Stimulated activated naive CD8-positive, alpha-beta T cell treated with anti-CD3 and anti-CD28 coated beads, Interleukin-15, amount 100 ng/mL, for 72 hours (primary cell): ENCODE data around the gene CREBBP.
A peak's percentile ranks its signal among the peaks of the same experiment; 100 is the strongest.

Experiments used
- ATAC-seq: fragments of 150-1000 bp; cut with Tn5 transposase; 2 replicates; pipeline ENCODE4 v1.10.0; 2021; ENCODE audit warnings: mild to moderate bottlenecking, moderate library complexity
- DNase-seq, 2 donors: peaks; one replicate each; pipeline ENCODE4 v3.0.0; 2021 to 2022
- H3K27ac Mint-ChIP-seq, 2 donors: one replicate each; pipeline ENCODE4 v1.8.0; 2022; ENCODE audit warnings: mild to moderate bottlenecking in 2 of 2, mixed read lengths in 2 of 2, moderate library complexity in 2 of 2
- H3K27me3 Mint-ChIP-seq: one replicate; pipeline ENCODE4 v1.8.0; 2022; ENCODE audit warnings: mixed read lengths
- H3K4me1 Mint-ChIP-seq: one replicate; pipeline ENCODE4 v1.8.0; 2022; ENCODE audit warnings: mild to moderate bottlenecking, mixed read lengths
- H3K4me3 Mint-ChIP-seq, 2 donors: one replicate each; pipeline ENCODE4 v1.8.0; 2022; ENCODE audit warnings: mild to moderate bottlenecking in 2 of 2, mixed read lengths in 2 of 2, moderate library complexity in 1 of 2
- H3K9me3 Mint-ChIP-seq, 2 donors: one replicate each; pipeline ENCODE4 v1.8.0; 2022; ENCODE audit warnings: mixed read lengths in 2 of 2

CREBBP gene

DNA sequence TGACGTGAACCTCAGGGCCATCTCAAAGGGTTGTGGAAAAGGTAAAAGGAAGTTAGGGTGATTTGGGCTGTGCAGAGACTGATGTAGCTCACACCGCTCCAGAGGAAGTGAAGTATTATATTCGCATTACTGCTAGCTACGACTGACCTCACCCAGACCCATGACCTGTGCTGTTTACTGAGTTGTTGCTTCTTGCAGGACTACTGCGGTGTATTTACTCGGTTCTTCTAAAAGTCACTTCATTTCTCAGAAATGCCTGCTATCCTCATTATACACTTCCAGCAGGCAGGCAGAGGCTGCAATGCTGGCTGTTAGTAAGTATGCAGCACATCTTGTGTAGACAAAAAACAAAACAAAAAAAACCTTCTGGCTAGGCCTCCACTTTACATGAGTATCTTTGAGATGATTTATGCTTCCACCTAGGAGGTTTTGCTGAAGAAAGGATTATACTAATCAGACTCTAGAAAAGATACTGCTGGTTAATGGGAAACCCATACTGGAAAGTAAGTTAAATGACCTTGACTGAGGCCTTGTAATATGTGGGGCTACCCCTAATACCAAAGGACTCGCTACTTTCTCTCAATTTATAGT is 76.0 kb downstream of the CREBBP start:
- ATAC-seq (no peak), DNase-seq (no peak)
- H3K4me3 Mint-ChIP-seq, result no peak overlapping the region
- H3K9me3 Mint-ChIP-seq, result no peaks in the 10 kb centered on the region
- no peaks in the 10 kb centered on the region for H3K27me3 Mint-ChIP-seq
- H3K27ac Mint-ChIP-seq, result no peak overlapping the region
- H3K4me1 Mint-ChIP-seq, result peaks cover 84% of the 10 kb centered on the region

DNA sequence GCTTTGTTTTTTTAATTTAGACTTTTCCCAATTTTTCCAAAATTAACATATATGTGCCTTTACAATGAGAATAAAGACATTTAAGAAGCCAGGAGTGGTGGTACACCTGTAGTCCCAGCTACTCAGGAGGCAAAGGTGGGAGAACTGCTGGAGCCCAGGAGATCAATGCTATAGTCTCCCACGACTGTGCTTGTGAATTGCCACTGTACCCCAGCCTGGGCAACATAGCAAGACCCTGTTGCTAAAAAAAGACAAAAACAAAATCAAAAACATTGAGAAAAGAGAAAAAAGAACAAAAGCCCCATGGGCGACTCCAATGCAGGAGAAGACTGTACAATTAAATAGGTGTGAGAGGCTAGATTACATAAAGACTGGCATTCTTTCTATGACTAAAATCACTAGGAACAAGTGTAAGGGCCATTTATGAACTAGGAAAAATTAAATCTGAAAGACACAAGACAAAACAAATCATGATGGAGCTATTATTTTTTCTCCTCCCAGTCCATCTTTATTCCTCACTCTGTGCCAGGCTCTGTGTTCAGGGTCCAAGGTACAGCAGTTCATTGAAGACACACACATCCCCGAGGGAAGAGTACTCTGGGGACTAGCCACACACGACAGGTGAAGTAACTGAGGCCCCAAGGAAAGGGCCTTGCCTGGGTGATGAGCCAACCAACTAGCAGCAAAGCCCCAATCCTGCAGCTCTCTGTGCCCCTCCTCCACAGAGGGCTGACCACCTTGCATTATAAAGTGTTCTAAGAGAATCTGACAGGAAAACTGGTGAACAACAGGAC is 79.8 kb downstream of the CREBBP start:
- no peak overlapping the region for H3K4me3 Mint-ChIP-seq
- ATAC-seq, result no peak
- peaks cover 75% of the 10 kb centered on the region for H3K4me1 Mint-ChIP-seq
- H3K27ac Mint-ChIP-seq, result no peak overlapping the region
- H3K27me3 Mint-ChIP-seq, result no peaks in the 10 kb centered on the region
- DNase-seq, result no peak
- no peaks in the 10 kb centered on the region for H3K9me3 Mint-ChIP-seq

DNA sequence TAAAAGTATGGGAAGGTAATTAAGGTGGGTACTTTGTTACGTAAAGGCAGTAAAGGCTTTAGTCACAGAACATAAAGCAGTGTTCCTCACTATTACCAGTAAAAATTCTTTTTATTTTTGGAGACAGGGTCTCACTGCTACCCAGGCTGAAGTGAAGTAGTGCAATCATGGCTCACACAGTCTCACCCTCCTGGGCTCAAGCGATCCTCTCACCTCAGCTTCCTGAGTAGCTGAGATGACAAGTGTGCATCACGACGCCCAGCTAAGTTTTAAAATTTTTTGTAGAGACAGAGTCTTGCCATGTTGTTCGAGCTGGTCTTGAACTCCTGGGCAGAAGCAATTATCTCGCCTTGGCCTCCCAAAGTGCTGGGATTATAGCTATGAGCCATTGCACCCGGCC is 80.5 kb downstream of the CREBBP start:
- Mint-ChIP-seq H3K27me3 (no peaks in the 10 kb centered on the region), H3K27ac (no peak overlapping the region), H3K4me1 (peaks cover 69% of the 10 kb centered on the region), H3K9me3 (no peaks in the 10 kb centered on the region), H3K4me3 (no peak overlapping the region)
- DNase-seq, result no peak
- no peak for ATAC-seq

DNA sequence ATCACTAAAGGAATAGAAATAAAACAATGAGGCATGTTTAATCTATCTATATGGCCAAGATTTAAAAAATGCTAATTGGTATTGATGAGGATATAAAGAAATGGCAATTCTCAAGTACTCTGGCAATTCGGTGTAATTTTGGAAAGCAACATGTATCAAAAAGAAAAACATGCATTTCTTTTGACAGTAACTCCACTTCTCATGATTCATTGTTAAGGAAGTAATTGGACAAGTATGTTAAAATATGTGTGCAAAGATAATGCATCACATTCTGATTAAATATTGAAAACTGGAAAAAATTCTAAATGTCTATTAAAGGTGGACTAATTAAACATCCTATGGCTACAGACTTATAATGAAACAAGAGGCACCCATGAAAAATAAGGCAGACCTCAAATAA is 81.2 kb downstream of the CREBBP start:
- H3K4me3 Mint-ChIP-seq, result no peak overlapping the region
- peaks cover 62% of the 10 kb centered on the region for H3K4me1 Mint-ChIP-seq
- no peaks in the 10 kb centered on the region for H3K27me3 Mint-ChIP-seq
- ATAC-seq, result no peak
- no peak for DNase-seq
- H3K27ac Mint-ChIP-seq, result no peak overlapping the region
- no peaks in the 10 kb centered on the region for H3K9me3 Mint-ChIP-seq

DNA sequence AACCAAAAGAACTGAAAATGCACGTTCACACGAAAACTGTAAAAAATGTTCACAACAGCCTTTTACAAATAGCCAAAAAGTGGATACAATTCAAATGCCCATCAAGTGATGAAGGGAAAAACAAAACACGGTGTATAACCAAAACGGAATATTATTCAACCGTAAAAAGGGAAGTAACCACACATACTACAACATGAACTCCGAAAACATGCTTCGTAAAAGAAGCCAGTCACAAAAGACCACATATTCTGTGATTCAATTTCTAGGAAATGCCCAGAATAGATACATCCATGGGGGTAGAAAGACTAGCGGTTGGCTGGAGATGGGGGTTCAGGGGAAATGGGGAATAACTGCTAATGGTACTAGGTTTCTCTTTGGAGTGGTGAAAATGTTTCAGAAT is 81.7 kb downstream of the CREBBP start:
- H3K9me3 Mint-ChIP-seq, result no peaks in the 10 kb centered on the region
- peaks cover 58% of the 10 kb centered on the region for H3K4me1 Mint-ChIP-seq
- H3K27me3 Mint-ChIP-seq, result no peaks in the 10 kb centered on the region
- no peak for ATAC-seq
- no peak for DNase-seq
- H3K4me3 Mint-ChIP-seq, result no peak overlapping the region
- no peak overlapping the region for H3K27ac Mint-ChIP-seq

DNA sequence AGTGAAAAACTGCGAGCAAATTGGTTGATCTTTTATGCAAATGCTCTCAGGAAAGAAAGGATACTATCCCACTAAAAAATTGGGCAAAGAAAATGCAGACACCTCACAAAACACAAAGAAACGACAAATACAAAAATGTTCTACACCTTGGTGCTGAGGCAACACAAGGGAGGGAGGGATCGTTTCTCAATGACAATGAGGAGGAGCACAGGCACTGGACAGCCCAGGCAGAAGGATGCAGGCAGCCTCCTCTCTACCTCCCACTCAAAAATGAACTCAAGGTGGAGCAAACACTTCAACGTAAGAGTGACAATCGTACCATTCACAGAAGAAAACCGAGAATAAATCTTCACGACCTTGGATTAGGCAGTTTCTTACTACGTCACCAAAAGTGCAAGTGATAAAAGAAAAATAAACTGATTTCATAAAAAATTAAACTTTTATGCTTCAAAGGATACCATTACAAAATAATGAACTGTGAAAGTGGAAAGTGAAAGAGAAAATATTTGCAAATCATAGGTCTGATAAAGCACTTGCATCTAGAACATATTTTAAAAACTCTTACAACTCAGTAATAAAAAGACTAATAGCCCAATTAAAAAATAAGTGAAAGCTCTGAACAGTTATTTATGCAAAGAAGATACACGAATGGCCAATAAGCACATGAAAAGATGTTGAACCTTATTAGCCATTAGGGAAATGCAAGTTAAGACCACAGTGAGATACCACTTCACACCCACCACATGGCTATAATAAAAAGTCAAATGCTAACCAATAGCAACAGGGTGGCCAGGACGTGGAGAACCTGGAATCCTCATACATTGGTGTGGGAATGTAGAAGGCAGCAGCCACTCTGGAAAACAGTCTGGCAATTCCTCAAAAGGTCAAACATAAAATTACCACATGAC is 82.4 kb downstream of the CREBBP start:
- Mint-ChIP-seq H3K4me1 (peaks cover 62% of the 10 kb centered on the region), H3K27ac (peak overlapping the region in 1 of 2 donors; percentile 54), H3K4me3 (peak overlapping the region; percentile 66 to 69), H3K9me3 (no peaks in the 10 kb centered on the region), H3K27me3 (no peaks in the 10 kb centered on the region)
- ATAC-seq, result peak; percentile 53
- DNase-seq, result no peak

- H3K4me3 Mint-ChIP-seq, result peak overlapping the region; percentile 66 to 69
- peaks cover 64% of the 10 kb centered on the region for H3K4me1 Mint-ChIP-seq
These were observed 83.0 kb downstream of the CREBBP start for GRCh38 chr16:3797473-3797872.

DNA sequence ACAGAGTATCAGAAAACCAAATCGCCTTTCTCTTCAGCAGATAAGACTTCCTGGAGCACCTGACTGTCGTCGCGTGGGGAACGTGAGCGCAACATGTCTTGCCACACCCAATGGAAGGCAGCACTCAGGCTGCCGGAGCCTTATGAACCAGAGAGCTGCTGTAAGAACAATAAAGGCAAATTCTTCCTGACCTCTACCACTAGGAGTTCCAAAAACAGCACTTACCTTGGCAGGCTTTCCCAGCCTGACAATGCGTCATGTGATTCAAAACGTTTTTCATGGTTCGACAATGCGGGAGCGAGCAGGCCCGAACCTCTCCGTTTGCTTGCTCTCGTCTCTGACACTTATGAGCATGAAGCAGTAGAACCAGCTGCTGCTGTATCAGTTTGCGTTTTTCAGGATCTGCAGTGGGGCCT is 87.3 kb downstream of the CREBBP start:
- DNase-seq, result no peak
- Mint-ChIP-seq H3K27me3 (no peaks in the 10 kb centered on the region), H3K4me1 (peaks cover 68% of the 10 kb centered on the region), H3K4me3 (no peak overlapping the region), H3K27ac (no peak overlapping the region), H3K9me3 (no peaks in the 10 kb centered on the region)
- ATAC-seq, result no peak

More at GRCh38 chr16:3797473-3797872, 83.0 kb downstream of the CREBBP start:
- no peak for DNase-seq
- Mint-ChIP-seq H3K27ac (peak overlapping the region in 1 of 2 donors; percentile 54), H3K27me3 (no peaks in the 10 kb centered on the region), H3K9me3 (no peaks in the 10 kb centered on the region)
- ATAC-seq, result peak; percentile 70

DNA sequence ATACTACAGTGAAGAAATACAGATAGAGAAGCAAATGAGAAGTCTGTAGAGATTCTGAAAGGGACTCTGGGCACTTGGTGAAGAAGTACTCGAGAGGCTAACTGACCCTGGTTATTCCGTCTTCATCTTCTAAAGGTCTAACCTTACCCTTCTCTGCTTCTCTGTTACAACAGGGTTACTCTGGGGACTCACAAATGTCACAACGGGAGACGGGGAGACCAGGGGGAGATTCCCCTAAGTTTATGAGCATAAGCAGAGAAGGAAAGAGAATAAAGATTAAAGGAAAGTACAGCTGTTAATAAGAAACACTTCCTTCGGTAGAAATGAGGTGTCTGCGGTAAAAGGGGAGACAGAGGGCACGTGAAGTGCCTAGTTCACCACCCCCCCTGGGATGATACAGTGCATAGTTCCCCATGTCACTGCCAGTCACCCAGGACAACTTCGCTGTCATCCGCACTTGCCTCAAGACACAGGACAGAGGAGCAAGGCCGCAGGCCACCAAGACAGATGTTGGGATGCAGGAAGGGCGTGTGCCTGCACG is 88.0 kb downstream of the CREBBP start:
- ATAC-seq, result no peak
- DNase-seq, result no peak
- no peaks in the 10 kb centered on the region for H3K27me3 Mint-ChIP-seq
- H3K4me1 Mint-ChIP-seq, result peaks cover 66% of the 10 kb centered on the region
- no peak overlapping the region for H3K27ac Mint-ChIP-seq
- no peak overlapping the region for H3K4me3 Mint-ChIP-seq
- H3K9me3 Mint-ChIP-seq, result no peaks in the 10 kb centered on the region

GRCh38 chr16:3791701-3792100 is 88.8 kb downstream of the CREBBP start:
- no peak for ATAC-seq
- peaks cover 59% of the 10 kb centered on the region for H3K4me1 Mint-ChIP-seq
- no peaks in the 10 kb centered on the region for H3K27me3 Mint-ChIP-seq
- H3K27ac Mint-ChIP-seq, result no peak overlapping the region
- H3K9me3 Mint-ChIP-seq, result no peaks in the 10 kb centered on the region
- no peak for DNase-seq
- H3K4me3 Mint-ChIP-seq, result no peak overlapping the region

- Mint-ChIP-seq H3K9me3 (no peaks in the 10 kb centered on the region), H3K27ac (no peak overlapping the region), H3K4me3 (peak overlapping the region; percentile 43 to 64), H3K4me1 (peaks cover 59% of the 10 kb centered on the region), H3K27me3 (no peaks in the 10 kb centered on the region)
- no peak for DNase-seq
- peak; percentile 96 for ATAC-seq
These were observed 91.0 kb downstream of the CREBBP start for GRCh38 chr16:3789375-3790099.

DNA sequence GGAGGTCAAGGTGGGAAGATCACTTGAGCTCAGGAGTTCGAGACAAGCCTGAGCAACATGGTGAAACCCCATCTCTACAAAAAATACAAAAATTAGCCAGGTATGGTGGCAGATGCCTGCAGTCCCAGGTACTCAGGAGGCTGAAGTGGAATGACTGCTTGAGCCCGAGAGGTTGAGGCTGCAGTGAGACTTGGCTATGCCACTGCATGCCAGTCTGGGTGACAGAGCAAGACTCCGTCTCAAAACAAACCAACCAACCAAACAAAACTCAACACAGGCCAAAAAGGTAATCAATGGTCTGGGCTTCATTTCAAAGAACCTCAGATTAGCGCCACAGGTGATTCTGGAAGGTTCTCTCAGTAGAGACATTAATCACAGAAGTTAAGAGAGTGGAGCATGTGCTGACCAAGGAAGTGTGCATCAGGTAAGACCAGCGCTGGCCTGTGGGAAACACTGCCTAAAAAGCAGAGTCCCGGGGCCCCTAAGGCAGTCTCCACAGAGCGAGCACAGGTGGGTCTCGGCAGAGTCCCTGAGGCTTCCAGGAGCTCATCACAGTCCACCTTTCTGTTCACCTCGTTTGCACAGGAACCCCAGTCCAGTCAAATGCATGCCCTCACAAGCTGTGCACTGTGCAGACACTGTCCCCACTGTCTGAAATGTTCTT is 91.7 kb downstream of the CREBBP start:
- peaks cover 58% of the 10 kb centered on the region for H3K4me1 Mint-ChIP-seq
- DNase-seq (no peak), ATAC-seq (no peak)
- H3K9me3 Mint-ChIP-seq, result no peaks in the 10 kb centered on the region
- no peak overlapping the region for H3K27ac Mint-ChIP-seq
- no peaks in the 10 kb centered on the region for H3K27me3 Mint-ChIP-seq
- H3K4me3 Mint-ChIP-seq, result peak overlapping the region in 1 of 2 donors; percentile 64

DNA sequence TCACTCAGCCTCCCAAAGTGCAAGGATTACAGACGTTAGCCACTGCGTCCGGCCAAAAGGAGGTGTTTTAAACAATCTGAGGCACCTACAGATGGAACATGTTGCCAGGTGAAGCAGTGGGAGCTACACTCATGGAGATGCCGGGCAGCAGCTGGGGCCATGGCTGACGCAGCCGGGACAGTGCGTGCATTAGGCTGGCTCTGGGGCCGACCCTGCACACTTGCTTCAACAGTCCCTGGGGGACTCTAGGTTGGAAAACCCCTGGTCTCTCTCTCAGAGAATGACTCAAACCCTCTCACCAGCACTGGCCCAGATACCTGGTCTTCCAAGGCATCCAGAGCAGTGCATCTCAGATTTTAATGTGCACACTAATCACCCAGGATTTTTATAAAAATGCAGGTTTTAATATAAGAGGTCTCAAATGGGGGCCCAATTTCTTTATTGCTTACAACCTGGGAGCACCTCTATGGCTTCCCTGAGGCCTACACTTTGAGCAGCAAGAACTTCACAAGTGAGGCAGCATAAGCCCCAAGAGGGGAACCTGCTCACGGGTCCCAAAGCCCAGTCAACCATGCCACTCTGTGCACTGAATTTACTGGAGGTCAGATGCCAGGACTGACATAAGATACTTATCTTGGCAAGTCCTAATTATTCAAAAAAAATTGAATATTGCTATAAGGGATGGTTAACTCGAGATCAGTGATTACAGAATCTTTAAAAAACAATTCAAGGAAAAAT is 92.4 kb downstream of the CREBBP start:
- H3K4me3 Mint-ChIP-seq, result peak overlapping the region in 1 of 2 donors; percentile 27
- peaks cover 50% of the 10 kb centered on the region for H3K4me1 Mint-ChIP-seq
- no peaks in the 10 kb centered on the region for H3K9me3 Mint-ChIP-seq
- ATAC-seq, result peak; percentile 64
- no peak for DNase-seq
- no peak overlapping the region for H3K27ac Mint-ChIP-seq
- no peaks in the 10 kb centered on the region for H3K27me3 Mint-ChIP-seq

DNA sequence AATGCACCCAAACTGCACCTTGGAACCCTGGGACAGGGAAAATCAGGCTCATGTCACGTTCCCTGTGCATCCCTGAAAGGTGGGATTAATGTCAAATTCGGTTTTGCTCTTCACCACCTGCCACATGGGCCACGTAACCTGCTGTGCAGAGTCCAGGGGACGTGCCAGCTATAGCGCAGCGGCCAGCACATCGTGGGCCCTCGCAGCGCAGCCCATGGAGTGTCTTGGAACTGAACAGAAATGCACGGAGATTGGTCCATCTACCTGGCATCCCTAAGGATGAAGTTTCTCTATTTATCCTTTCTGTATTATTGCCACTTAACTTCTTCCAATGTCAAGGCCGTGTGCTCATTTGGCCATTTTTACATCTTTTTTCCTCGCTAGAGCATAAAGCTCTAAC is 95.1 kb downstream of the CREBBP start:
- Mint-ChIP-seq H3K4me3 (no peak overlapping the region), H3K27me3 (no peaks in the 10 kb centered on the region), H3K4me1 (peaks cover 38% of the 10 kb centered on the region), H3K9me3 (no peaks in the 10 kb centered on the region), H3K27ac (no peak overlapping the region)
- no peak for ATAC-seq
- DNase-seq, result no peak
